HepG2 (cell line): ENCODE measurements around the gene CD274. TPM values are rescaled to one million over a fixed set of nuclear protein-coding genes. Genes with fewer than 3 reads are reported as not detected.

Experiments used
- CENPBD1 ChIP-seq: sonication (generic); formaldehyde crosslinking; IDR thresholded peaks from 2 replicates; pipeline ENCODE4 v1.8.0; 2022; ENCODE audit warnings: missing genetic modification reagents, low read depth, mild to moderate bottlenecking, borderline replicate concordance
- CREB3 ChIP-seq: sonication (generic); formaldehyde crosslinking; IDR thresholded peaks from 2 replicates; pipeline ENCODE4 v1.5.0; 2020; ENCODE audit warnings: missing genetic modification reagents
- GPBP1L1 ChIP-seq: sonication (generic); formaldehyde crosslinking; IDR thresholded peaks from 2 replicates; pipeline ENCODE4 v1.5.0; 2020; ENCODE audit warnings: mild to moderate bottlenecking, missing genetic modification reagents
- HDAC2 ChIP-seq: sonication (generic); formaldehyde crosslinking; IDR thresholded peaks from 2 replicates; pipeline ENCODE4 v1.4.0; 2020; ENCODE audit warnings: missing genetic modification reagents
- MNT ChIP-seq: fragments of 450-650 bp; IDR thresholded peaks from 2 replicates; pipeline ENCODE4 v1.6.1; 2016
- PRDM4 ChIP-seq: sonication (generic); formaldehyde crosslinking; IDR thresholded peaks from 2 replicates; pipeline ENCODE4 v1.9.0; 2021; ENCODE audit warnings: missing genetic modification reagents, borderline replicate concordance
- ZNF646 ChIP-seq: sonication (generic); formaldehyde crosslinking; IDR thresholded peaks from 2 replicates; pipeline ENCODE4 v1.9.0; 2021; ENCODE audit warnings: mild to moderate bottlenecking, missing genetic modification reagents
- ZNF660 ChIP-seq: sonication (generic); formaldehyde crosslinking; IDR thresholded peaks from 2 replicates; pipeline ENCODE4 v1.5.1; 2020; ENCODE audit warnings: mild to moderate bottlenecking, low read depth, missing genetic modification reagents, borderline replicate concordance
- ZNF777 ChIP-seq: sonication (generic); formaldehyde crosslinking; IDR thresholded peaks from 2 replicates; pipeline ENCODE4 v1.4.0; 2020; ENCODE audit warnings: missing genetic modification reagents
- polyA plus RNA-seq, 8 experiments: library from polyadenylated mRNA; depleted of rRNA in 3 of 8; stranded (reverse) in 7 of 8; unstranded in 1 of 8; fragments of >200 nt; fragmentation: Illumina TruSeq in 4 of 8; extraction: Trizol in 4 of 8; gene quantifications; 2 replicates each; pipeline versions ENCODE4 v1.2.1 to v1.2.3, GENCODE V29; 2011 to 2016; ENCODE audit warnings: low read depth in 4 of 8, missing spikeins in 1 of 8, mixed read lengths in 1 of 8; ENCODE audit not compliant: insufficient read depth in 1 of 8
- total RNA-seq, 5 experiments: library from RNA; depleted of rRNA; stranded (reverse); fragments of >200 nt; fragmentation: Illumina TruSeq; extraction: Trizol; gene quantifications; 2 replicates each; pipeline ENCODE4 v1.2.3, GENCODE V29; 2016; ENCODE audit warnings: low read depth in 1 of 5

Gene CD274
- total and polyA plus RNA-seq, 2 of the 13 experiments (the other 11 are each of a cell fraction or from before 2014, with no cell fraction given), result 0.17 to 0.49 TPM

- TF ChIP-seq PRDM4 (CRISPR knock-in tag) (no peak), MNT (no peak), CREB3 (CRISPR knock-in tag) (no peak), ZNF646 (CRISPR knock-in tag) (no peak), GPBP1L1 (no peak), ZNF660 (CRISPR knock-in tag) (no peak), CENPBD1 (CRISPR knock-in tag) (no peak), HDAC2 (CRISPR knock-in tag) (no peak), ZNF777 (no peak)
These were observed 28.1 kb upstream of the CD274 start (continued) for GRCh38 chr9:5422276-5422675.
